Right lobe of liver (tissue), 4 donors: ENCODE measurements around the gene CELF6.
"Not testable (repeated sequence)": the region's sequence is repeated elsewhere in the genome, so short reads cannot be mapped to it uniquely, and the experiment has no call there.

ENCODE experiments used
- CTCF ChIP-seq, 4 donors: fragments of 200-600 bp in 3 of 4; fragments of 450-650 bp in 1 of 4; IDR thresholded peaks; one replicate each; pipeline versions ENCODE4 v1.5.1 to v1.8.0; 2016 to 2022; ENCODE audit warnings: antibody characterized with exemption in 4 of 4, mild to moderate bottlenecking in 2 of 4
- POLR2A ChIP-seq: fragments of 450-650 bp; IDR thresholded peaks from one replicate; pipeline ENCODE4 v1.6.1; 2017; ENCODE audit warnings: antibody characterized with exemption, mild to moderate bottlenecking
- donor health status: DM: no; HTN: no; CAD: no.
- donor health status: DM: no; HTN: no; CAD: no.
- donor health status: DM: no; HTN: yes; CAD: no.

- TF ChIP-seq POLR2A; CTCF (IDR thresholded peaks at IDR 0.05): not testable (repeated sequence)
Observed at GRCh38 chr15:72275635-72276325, 44.2 kb downstream of the CELF6 start.
